Suprapubic skin (tissue), 4 donors: Measurements from ENCODE around the gene BCS1L.

Experiments
- EP300 ChIP-seq: sonication (generic); formaldehyde crosslinking; IDR thresholded peaks from one replicate; pipeline ENCODE4 v1.6.1; 2017; ENCODE audit warnings: antibody characterized with exemption
- POLR2A ChIP-seq, 2 donors: fragments of 450-650 bp; IDR thresholded peaks; one replicate each; pipeline ENCODE4 v1.6.1; 2017; ENCODE audit warnings: antibody characterized with exemption in 2 of 2, mild to moderate bottlenecking in 2 of 2, moderate library complexity in 2 of 2
- POLR2AphosphoS5 ChIP-seq, 3 donors: sonication (generic); formaldehyde crosslinking; IDR thresholded peaks; one replicate each; pipeline ENCODE4 v1.6.1; 2017; ENCODE audit warnings: antibody characterized with exemption in 3 of 3
- TF ChIP-seq, protein P1 (sequence below), 2 donors: fragments of 200-600 bp in 1 of 2; fragments of 450-650 bp in 1 of 2; sonication (generic) in 1 of 2; IDR thresholded peaks; one replicate each; pipeline ENCODE4 v1.5.1; 2016 to 2019; ENCODE audit warnings: antibody characterized with exemption in 2 of 2, mild to moderate bottlenecking in 1 of 2, moderate library complexity in 1 of 2

DNA sequence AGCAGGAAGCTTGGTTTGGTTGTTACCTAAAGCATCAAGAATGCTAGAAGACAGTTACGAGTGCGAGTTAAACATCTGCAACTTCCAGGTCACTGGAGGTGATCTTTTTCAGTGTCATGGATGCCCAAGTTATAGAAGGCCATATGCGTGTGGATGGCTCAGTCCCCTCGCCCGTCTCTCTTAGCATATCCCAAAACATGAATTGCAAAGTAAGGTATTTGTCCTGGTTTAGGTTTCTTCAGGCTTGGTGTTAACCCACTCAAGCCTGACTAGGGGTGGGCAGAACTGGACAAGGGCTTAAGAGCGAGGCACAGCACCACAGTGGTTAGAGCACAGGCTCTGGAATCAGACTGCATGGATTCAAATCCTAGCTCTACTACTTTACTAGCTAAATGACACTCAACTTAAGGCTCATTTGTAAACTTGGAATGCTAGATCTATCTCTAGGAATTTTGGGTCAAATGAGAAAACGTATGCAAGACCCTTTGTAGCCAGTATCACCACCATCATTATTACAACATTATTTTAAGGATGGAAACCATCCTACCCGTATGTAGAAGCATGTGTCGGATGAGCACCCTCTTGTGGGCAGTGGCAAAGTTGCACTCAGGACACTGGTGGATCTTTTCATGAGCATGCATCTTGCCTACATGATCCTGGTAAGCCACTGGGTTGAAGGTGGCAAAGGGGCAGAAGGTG lies 11.2 kb upstream of the BCS1L start:
- TF ChIP-seq, protein P1, sequence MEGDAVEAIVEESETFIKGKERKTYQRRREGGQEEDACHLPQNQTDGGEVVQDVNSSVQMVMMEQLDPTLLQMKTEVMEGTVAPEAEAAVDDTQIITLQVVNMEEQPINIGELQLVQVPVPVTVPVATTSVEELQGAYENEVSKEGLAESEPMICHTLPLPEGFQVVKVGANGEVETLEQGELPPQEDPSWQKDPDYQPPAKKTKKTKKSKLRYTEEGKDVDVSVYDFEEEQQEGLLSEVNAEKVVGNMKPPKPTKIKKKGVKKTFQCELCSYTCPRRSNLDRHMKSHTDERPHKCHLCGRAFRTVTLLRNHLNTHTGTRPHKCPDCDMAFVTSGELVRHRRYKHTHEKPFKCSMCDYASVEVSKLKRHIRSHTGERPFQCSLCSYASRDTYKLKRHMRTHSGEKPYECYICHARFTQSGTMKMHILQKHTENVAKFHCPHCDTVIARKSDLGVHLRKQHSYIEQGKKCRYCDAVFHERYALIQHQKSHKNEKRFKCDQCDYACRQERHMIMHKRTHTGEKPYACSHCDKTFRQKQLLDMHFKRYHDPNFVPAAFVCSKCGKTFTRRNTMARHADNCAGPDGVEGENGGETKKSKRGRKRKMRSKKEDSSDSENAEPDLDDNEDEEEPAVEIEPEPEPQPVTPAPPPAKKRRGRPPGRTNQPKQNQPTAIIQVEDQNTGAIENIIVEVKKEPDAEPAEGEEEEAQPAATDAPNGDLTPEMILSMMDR (IDR thresholded peaks at IDR 0.05) = peak; percentile 38 to 82
- TF ChIP-seq POLR2A (IDR thresholded peaks at IDR 0.05) (no peak), POLR2AphosphoS5 (IDR thresholded peaks at IDR 0.05) (no peak), EP300 (no peak)
